GM18870 (cell line): Measurements from ENCODE around the gene PLEK2.

Experiments
- ATAC-seq: cut with Tn5 transposase; IDR thresholded peaks from one replicate; pipeline ENCODE4 v1.9.1; 2021; ENCODE audit warnings: moderate library complexity; ENCODE audit not compliant: unreplicated experiment

PLEK2 gene

DNA sequence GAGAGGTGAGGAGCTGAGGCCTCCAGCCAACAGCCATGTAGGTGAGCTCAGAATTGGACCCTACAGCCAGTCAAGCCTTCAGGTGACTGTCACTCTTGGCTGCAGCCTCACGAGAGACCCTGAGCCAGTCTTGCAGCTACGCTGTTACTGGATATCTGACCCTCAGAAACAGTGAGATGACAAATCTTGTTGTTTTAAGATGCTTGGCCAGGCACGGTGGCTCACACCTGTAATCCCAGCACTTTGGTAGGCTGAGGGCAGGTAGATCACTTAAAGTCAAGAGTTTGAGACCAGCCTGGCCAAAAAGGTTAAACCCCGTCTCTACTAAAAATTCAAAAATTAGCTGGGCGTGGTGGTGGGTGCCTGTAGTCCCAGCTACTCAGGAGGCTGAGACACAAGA is 6.2 kb downstream of the PLEK2 start:
- ATAC-seq: no peak

DNA sequence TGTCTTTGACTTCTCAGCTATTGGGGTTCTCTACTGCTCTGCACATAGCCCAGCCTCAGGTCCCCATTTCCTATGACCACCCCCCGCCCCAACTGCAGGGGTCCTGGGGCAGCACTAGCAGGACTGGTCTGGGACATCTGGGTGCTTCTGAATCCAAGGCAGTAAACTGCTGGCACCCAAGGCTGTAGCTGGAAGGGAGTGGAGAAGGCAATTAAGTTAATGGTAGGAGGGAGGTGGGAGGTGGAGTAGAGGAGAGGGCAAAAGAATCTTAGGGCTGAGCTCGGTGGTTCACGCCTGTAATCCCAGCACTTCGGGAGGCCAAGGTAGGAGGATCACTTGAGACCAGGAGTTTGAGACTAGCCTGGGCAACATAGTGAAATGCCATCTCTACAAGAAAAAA is 11.5 kb downstream of the PLEK2 start:
- ATAC-seq: no peak

DNA sequence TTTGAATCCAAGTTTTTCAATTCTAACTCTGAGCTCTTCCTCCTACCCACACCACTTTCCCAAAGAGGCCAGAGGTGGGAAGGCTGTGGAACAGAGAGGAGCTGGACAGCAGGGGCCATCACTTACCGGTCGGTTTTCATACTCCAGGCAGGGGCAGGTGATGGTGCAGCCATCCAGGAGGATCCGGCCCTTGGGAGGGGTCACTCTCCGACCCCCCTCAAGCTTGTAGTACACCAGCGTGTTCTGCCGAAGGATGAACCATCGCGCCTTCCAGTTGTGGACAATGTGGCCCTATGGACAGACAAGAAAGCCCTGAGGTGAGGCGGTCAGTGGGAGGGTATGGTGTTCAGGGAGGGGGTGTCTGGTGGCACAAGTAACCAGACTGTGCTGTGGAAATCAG is 14.4 kb downstream of the PLEK2 start:
- ATAC-seq: no peak

DNA sequence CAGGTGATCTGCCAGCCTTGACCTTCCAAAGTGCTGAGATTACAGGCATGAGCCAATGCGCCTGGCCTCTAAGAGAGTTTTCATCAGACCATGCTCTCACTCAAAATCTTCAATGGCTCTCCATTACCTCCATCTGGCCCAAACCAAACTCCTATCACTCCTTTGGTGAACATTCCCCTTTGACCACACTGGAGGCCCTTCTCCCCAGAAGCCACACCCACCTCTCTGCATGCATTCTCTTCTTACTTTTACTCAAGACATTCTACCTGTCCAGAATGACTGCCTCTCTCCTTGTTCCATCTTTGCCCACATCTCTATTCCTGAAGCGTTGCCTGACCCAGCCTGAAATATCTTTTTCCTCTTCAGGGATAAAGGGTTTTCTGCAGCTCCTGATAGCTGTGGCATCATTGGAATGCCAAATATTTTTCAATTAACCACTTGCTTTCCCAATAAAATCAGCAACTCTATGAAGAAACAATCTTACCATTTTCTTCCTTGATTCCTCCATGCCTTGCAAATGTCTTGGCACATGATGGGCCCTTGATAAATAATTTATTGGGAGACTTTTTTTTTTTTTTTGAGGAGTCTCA is 15.5 kb downstream of the PLEK2 start:
- no peak for ATAC-seq

DNA sequence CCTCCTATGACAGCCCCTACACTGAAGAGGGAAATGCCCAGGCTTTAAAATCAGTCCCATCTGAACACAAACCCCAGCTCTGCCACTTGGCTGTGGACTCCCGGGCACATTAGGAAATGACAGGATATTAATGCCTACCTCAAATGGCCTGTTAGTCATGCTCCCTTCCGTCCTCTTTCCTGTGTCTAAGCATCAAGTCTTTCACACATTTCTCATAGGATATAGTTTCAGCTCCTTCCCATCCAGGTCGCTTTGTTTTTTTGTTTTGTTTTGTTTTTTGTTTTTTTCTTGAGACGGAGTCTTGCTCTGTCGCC is 16.1 kb downstream of the PLEK2 start:
- no peak for ATAC-seq

DNA sequence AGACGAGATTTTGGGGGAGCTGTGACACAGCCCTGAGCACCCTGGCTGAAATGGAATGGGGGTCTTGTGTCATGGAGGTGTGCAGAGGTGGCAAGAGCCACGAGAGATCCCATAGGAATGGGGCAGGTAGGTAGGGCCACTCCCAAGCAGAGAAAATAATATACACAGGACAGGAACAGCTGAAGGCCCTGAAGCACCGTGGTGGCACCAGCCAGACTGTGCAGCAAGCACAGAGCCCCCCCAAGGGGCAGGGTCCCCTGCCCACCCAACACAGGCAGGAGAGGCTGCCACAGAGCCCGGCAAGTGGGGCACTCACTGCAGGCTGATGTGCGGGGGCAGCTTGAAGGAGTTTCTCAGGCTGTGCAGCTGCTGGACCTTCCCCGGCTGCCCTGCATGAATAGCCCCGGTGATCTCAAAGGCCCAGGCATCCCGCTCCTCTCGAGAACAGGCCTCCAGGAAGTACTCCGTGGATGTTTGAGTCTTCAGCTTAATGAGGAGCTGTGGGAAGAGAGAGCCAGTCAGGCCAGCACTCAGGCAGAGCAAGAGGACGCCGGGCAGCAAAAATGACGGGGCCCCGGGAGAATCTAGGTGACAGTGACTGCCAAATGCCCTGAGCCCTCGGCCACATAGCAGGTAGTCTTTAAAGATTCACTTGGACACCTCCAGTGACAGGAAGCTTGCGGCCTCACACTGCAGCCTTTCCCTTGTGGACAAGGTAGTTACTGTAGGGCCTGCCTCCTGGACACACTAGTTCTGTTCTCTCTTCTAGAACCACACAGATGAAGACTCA is 16.7 kb downstream of the PLEK2 start:
- no peak for ATAC-seq

DNA sequence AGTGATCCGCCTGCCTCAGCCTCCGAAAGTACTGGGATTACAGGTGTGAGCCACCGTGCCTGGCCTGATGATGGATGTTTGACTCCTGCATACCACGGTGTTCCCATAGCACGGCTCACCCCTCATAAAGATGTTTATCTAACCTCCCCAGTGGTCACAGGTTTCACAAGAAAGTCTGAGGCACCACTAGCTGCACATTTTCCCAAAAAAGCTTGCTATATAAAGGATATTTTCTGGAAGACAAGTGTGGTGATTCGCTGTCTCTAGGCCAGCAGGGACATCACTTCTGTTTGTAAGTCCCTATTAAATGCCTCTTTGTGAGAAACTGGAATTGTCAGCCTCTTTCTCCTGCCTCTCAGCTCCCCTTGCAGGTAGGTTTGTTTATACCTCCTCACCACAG is 18.3 kb downstream of the PLEK2 start:
- no peak for ATAC-seq

DNA sequence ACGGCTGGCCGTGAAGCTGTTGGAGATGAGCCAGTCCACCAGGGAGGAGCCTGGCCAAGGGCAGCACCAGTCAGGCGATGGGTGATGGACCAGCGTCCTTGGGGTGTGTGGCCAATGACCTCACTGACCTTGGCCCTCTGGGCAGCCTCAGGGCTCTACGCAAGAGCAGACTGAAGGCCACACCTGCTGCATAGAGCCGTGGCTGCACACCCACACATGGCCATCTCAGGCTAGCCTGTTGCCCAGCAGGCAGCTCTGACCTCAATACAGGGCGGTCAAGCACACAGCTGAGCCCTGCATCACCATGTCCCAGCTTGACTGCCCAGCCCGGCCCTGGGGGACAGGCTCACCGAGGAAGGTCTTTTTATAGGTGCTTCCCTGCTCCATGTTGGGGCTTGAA is 19.2 kb downstream of the PLEK2 start:
- ATAC-seq: no peak

DNA sequence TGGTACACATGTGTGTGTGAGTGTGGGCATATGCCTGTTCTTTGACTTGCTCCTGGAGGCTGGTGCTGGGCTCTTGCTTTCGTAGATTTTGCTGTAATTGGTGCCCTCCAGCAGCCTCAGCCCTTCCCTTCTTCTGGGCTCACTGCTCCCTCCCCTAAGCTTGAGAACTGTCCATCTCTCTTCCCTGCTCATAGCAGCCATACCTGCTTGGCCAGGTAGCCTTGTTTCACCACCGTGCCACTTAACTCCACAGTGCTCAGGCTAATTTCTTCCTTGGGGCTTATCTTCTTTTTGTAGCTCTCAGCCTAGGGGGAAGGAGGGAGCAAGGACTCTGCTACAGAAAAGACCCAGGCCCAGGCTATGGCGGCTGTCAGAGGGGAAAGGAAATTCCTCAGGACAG is 19.8 kb downstream of the PLEK2 start:
- ATAC-seq: no peak

DNA sequence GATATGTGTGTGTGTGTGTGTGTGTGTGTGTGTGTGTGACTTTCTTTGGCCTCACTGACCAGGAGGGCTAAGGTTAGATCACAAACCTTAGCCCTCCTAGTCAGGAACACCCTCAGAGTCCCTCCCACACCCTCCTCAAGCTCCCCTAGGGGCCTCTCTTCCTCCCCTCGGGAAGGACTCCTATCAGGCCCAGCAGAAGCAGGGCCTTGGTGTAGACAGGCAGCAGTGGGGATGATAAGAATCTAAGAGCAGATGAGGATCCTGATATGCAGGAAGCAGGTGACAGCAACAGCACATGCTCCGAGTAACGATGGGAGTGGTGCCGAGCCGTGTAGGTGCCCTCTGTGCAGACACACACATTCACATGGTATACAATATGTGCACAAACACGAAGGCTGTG is 20.7 kb downstream of the PLEK2 start:
- ATAC-seq: no peak

DNA sequence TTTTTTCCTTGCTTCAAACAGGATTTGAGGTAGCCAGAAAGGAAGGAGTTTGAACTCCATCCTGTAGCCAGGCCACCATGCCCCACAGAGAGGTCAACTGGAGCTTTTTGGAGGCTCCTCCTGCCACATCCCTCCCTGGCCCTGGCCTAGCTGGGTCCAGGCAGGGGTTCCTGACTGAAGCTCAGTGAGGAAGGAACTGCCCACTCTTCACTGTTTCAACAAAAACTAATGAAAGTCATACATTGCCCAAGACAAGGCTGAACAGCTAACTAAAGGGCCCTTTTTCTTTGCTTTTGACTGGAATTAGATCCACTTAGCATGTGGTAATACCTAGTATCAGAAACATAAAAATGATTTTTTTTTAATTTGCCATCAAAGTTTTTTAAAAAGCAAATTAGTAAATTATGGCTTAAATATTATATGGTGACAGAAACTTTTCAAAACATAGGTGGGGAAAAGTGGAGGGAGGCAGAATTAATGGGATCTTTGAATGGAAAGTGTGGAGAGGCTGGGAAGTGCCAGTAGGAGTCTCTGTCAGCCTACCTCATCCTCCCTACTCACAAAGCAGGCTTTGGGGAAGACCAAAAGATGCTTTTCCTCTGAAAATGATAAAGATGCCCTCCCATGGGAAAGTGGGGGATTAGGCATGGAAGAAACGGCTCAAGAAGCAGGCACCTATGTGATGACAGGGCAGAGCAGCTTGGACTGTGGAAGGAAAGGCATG is 22.0 kb downstream of the PLEK2 start:
- ATAC-seq: no peak

DNA sequence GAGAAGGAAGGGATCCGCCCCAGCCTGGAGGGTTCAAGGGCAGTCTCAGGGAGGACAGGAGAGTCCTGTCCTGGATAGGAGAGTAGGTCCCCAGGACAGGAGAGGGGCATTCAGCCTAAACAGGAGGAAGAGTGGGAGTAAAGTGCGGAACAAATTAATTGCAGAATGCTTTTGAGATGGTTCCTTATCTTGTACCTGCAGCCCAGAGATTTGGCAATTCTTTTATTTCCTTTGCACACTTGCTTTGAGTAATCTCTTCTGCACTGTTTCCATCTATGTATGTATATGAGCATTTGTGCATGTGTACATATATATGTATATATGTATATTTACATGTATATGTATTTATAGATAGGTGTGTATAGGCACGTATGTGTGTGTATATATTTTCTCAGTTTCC is 22.7 kb downstream of the PLEK2 start:
- no peak for ATAC-seq

DNA sequence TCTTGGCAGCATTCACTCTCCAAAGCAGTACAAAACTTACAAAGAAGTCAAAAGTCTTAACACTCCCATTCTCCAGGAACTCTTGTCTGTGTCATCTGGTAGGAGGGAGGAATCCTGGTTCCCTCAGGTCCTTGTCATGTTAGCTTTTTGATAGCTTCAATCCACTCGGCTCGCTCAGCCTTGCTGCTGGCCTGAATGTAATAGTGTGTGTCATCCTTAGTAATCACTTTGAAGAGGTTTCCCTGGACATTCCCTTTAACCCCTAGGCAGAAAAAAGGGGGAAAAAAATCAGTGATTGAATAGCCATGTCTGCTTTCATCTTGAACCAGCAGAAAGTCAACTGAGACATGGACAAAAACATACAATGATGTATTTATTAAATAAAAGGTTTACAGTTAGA is 24.8 kb downstream of the PLEK2 start:
- no peak for ATAC-seq

DNA sequence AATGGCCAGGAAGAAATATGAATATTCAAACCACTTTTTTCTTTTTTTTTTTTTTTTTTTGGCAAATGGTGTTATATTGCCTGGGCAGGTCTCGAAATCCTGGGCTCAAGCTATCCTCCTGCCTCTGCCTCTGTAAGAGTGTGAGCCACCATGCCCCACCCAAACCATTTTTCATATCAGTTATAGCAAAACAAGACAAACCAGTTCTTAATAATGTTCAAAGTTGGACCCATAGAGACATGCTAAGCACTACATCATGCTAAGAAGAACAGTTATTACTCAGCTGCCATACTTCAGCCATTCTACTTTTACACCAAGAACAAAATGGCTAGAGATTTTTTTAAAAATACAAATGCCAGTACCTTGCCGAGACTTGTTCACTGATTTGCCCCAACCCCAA is 26.3 kb downstream of the PLEK2 start:
- no peak for ATAC-seq

DNA sequence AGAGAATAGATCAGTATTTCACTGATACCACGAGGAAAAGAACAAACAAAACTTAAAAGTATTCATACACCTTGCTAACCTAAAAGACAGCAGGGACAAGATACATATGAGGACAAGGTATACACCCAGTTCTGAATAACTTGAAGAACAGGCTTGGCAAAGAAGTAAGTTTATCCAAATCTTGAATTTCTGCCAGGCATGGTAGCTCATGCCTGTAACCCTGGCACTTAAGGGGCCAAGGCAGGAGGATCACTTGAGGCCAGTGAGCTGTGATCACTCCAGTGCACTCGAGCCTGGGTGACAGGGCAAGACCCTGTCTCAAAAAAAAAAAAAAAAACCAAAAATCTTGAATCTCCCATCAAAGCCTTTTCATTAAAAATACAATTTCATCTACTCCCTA is 26.8 kb downstream of the PLEK2 start:
- ATAC-seq: no peak

DNA sequence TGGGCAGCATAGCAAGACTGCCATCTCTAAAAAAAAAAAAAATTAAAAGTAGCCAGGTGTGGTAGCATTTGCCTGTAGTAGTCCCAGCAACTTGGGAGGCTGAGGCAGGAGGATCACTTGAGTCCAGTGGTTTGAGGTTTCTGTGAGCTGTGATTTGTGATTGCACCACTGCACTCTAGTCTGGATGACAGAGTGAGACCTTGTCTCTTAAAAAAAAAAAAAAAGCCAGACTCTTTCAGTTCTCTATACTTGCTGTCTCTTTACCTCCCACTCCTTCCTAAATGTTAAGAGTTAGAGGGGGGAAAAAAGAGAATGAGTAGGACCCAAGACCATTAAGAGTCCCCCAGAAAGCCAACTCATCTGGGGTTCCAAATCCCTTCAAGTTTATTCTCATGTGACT is 34.0 kb downstream of the PLEK2 start:
- no peak for ATAC-seq

DNA sequence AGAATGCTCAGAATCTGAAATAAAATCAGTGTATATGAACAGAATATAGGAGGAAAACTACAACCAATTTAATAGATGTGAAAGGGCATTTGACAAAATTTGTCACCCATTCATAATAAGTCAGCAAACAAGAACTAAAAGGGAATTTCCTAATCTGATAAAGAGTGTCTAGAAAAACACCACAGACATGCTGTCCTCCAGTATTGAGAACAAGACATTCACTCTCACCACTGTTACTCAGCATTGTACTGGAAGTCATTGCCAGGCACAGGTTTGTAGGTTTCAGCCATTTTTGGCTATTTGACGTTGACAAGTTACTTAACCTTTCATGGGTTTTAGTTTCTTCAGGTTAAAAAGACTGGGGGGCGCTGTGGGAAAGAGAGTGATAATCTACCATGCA is 38.6 kb downstream of the PLEK2 start:
- ATAC-seq: no peak

DNA sequence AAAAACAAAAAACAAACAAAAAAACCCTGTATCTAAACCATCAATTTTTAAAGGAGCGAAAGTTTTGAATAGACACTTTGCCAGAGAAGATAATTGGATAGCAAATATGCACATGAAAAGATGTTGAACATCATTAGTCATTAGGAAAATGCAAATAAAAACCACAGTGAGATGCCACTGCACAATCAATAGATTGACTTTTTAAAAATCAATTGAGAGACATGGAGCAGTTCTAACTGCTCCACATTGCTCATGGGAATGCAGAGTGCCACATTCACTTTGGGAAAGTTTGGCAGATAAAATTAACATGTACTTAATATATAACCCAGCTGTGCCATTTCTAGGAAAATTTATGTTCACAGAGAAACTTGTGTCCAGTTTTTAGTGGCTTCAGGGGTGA is 39.1 kb downstream of the PLEK2 start:
- ATAC-seq: no peak

DNA sequence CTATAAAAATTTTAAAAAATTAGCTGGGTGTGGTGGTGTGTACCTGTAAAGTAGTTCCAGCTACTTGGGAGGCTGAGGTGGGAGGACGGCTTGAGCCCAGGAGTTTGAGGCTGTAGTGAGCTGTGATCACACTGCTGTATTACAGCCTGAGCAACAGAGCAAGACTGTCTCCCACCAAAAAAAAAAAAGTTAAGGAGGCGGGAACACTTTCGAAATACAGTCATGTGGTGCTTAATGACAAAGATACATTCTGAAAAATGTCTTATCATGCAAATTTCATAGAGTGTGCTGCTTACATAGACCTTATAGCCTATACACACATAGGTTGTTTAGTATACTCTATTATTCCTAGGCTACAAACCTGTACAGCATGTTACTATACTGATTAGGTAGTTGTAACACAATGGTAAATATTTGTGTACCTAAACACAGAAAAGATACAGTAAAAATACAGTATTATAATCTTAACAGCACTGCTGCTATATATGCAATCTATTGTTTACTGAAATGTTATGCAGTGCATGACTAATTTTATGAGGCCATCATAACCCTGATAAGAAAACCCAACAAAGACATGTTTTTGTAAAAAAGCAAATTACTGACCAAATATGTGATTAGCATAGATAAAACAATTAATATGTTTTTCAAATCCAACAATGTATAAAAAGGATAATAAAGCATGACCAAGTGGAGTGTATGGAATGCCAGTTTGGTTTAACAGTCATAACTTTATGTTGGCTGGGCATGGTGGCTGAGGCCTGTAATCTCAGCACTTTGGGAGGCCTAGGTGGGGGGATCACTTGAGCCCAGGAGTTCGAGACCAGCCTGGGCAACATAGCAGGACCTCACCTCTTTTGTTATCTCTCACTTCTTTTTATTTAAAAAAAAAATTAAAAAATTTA is 40.5 kb downstream of the PLEK2 start:
- no peak for ATAC-seq

DNA sequence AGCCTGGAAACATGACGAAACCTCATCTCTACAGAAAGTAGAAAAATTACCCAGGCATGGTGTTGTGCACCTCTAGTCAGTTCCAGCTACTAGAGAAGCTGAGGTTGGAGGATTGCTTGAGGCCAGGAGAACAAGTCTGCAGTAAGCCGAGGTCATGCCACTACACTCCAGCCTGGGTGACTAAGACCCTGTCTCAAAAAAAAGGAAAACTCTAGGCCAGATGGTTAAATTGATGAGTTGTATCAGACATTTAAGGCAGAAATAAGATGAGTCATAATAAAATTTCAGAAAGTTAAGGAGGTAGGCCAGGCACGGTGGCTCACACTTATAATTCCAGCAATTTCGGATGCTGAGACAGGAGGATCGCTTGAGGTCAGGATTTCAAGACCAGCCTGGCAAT is 41.1 kb downstream of the PLEK2 start:
- ATAC-seq: no peak

DNA sequence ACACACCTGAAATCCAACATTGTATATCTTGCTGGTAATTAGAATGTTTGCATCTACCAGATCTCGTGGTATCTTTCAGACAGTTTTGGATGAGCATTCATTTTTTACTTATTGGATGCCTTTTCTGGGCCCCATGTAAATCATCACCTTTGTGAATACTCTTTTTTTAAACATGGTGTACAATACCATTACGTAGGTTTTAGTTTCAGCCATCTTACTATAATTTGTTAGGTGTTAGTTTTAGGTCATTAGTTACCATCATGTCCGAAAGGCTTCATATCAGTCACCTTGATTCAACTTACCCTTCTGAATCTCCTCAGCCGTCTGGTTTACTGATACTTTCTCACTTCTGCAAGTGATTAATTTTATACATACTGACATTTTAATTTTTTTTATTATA is 46.5 kb downstream of the PLEK2 start:
- ATAC-seq: no peak
